ENCODE data around the gene CRYBB1. TPM values are rescaled to one million over a fixed set of nuclear protein-coding genes. Genes with fewer than 3 reads are reported as not detected.

Gene CRYBB1
- total and polyA plus RNA-seq, 5 donors from 2014 or later = not detected

DNA sequence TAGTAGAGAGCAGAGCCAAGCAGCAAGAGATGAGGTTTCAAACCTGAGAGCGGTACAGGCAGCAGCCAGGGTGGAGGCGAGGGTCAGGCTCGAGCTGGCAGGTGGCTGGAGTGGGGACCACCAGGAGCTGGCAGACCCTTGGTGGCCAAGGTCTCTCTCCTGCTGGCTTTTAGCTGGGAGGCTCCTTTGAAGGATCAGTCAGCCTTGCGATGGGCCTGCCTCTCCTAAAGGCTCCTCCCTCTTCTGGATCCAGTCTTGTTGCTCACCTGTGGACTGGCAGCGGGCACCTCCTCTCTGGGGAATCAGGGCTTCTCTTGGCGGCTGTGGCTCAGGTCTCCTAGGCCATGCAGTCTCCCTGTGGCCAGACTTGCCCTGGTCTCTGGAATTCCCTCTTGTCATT, 52.6 kb downstream of the CRYBB1 start:
- no peak for ATAC-seq (ENCODE audit: low read depth in 2 of 2)
- Mint-ChIP-seq H3K27me3 (no peaks in the 10 kb centered on the region), H3K4me1 (peaks cover 5 to 45% (median 28%) of the 10 kb centered on the region in 4 donors), H3K9me3 (no peaks in the 10 kb centered on the region), H3K36me3 (peaks cover 4% of the 10 kb centered on the region), H3K4me3 (no peak overlapping the region), H3K27ac (peak overlapping the region in 1 of 3 donors; percentile 20)
- DNase-seq = no peak
- Histone ChIP-seq H3K4me1 (ENCODE audit: control insufficient read depth, insufficient read depth, low read length, poor library complexity, severe bottlenecking) (no peaks in the 10 kb centered on the region), H3K4me3 (ENCODE audit: low read depth, low read length) (no peak overlapping the region), H3K27ac (ENCODE audit: insufficient read depth, low read length, poor library complexity, severe bottlenecking) (no peak overlapping the region), H3K9me3 (ENCODE audit: control insufficient read depth in 2 of 2, low read length in 2 of 2) (no peaks in the 10 kb centered on the region), H3K36me3 (ENCODE audit: control insufficient read depth, insufficient read depth, low read length) (peaks cover 12% of the 10 kb centered on the region), H3K27me3 (ENCODE audit: control insufficient read depth, insufficient read depth, low read length) (no peaks in the 10 kb centered on the region)

DNA sequence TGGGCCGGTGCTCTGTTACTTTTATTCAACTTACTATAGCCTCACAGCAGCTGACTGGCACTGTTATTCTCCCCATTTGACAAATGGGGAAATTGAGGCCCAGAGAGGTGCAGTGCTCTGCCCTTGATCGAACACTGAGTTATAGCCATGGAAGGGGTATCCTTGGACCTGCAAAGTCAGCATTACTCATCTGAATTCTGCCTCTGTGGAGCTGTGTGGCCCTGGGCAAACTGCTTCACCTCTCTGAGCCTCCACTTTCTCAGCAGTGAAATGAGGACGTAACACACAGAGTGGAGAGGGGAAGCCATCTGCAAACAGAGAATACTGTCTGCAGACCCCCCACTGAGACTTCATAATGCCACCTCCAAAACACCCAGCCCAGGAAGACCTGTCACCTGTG, 53.2 kb downstream of the CRYBB1 start:
- Mint-ChIP-seq H3K9me3 (no peaks in the 10 kb centered on the region), H3K4me3 (no peak overlapping the region), H3K27ac (peak overlapping the region in 1 of 3 donors; percentile 20), H3K27me3 (no peaks in the 10 kb centered on the region), H3K36me3 (peaks cover 4% of the 10 kb centered on the region), H3K4me1 (peaks cover 5 to 47% (median 28%) of the 10 kb centered on the region in 4 donors)
- DNase-seq = no peak
- Histone ChIP-seq H3K27me3 (ENCODE audit: control insufficient read depth, insufficient read depth, low read length) (no peaks in the 10 kb centered on the region), H3K27ac (ENCODE audit: insufficient read depth, low read length, poor library complexity, severe bottlenecking) (no peak overlapping the region), H3K36me3 (ENCODE audit: control insufficient read depth, insufficient read depth, low read length) (peaks cover 12% of the 10 kb centered on the region), H3K4me3 (ENCODE audit: low read depth, low read length) (no peak overlapping the region), H3K9me3 (ENCODE audit: control insufficient read depth in 2 of 2, low read length in 2 of 2) (no peaks in the 10 kb centered on the region), H3K4me1 (ENCODE audit: control insufficient read depth, insufficient read depth, low read length, poor library complexity, severe bottlenecking) (no peaks in the 10 kb centered on the region)
- no peak for ATAC-seq (ENCODE audit: low read depth in 2 of 2)

DNA sequence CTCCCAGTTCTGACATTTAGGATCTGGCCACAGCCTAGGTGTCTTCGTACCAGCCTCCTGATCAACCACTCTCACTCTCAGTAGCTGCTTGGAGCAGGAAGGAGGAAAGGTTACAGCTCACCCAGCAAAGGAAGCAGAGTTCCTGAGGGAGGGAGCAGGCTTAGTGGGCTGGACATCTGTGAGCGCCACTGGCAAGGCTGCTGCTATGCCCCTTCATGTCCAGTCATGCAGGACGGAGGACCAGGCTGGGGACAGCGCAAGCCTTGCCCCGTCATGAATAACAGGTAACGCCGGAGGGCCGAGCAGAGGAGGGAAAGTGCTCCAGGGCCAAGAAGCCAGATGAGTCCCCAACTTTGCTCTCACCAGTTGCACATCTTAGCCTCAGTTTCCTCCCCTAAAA, 53.6 kb downstream of the CRYBB1 start:
- Mint-ChIP-seq H3K4me1 (peaks cover 5 to 47% (median 28%) of the 10 kb centered on the region in 4 donors), H3K27ac (peak overlapping the region in 1 of 3 donors; percentile 20), H3K9me3 (no peaks in the 10 kb centered on the region), H3K36me3 (peaks cover 4% of the 10 kb centered on the region), H3K4me3 (no peak overlapping the region), H3K27me3 (no peaks in the 10 kb centered on the region)
- no peaks in the 10 kb centered on the region for H3K4me1 ChIP-seq (ENCODE audit: control insufficient read depth, insufficient read depth, low read length, poor library complexity, severe bottlenecking)
- ATAC-seq (ENCODE audit: low read depth in 2 of 2) (no peak), DNase-seq (no peak)
- no peak overlapping the region for H3K27ac ChIP-seq (ENCODE audit: insufficient read depth, low read length, poor library complexity, severe bottlenecking)
- no peaks in the 10 kb centered on the region for H3K27me3 ChIP-seq (ENCODE audit: control insufficient read depth, insufficient read depth, low read length)
- no peaks in the 10 kb centered on the region for H3K9me3 ChIP-seq (ENCODE audit: control insufficient read depth in 2 of 2, low read length in 2 of 2)
- peaks cover 12% of the 10 kb centered on the region for H3K36me3 ChIP-seq (ENCODE audit: control insufficient read depth, insufficient read depth, low read length)
- no peak overlapping the region for H3K4me3 ChIP-seq (ENCODE audit: low read depth, low read length)

DNA sequence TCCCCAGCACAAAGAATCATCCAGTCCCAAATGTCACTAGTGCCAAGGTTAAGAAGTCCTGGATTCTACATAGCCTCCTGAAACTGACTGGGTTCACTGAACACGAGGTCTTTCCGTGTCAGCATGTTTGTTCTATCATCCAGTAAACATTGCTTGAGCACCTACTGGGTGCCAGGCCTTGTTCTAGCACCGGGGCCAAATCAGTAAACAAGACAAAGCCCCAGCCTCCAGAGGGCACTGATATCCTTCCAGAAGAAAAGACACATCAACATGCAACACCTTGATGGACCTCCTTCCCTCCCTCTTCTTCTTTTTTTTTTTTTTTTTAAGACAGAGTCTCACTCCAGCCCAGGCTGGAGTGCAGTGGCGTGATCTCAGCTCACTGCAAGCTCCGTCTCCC, 54.8 kb downstream of the CRYBB1 start:
- H3K27ac ChIP-seq (ENCODE audit: insufficient read depth, low read length, poor library complexity, severe bottlenecking) = no peak overlapping the region
- H3K4me3 ChIP-seq (ENCODE audit: low read depth, low read length) = no peak overlapping the region
- ATAC-seq (ENCODE audit: low read depth in 2 of 2) (no peak), DNase-seq (peak in 1 of 3 donors; percentile 39)
- no peaks in the 10 kb centered on the region for H3K9me3 ChIP-seq (ENCODE audit: control insufficient read depth in 2 of 2, low read length in 2 of 2)
- peaks cover 12% of the 10 kb centered on the region for H3K36me3 ChIP-seq (ENCODE audit: control insufficient read depth, insufficient read depth, low read length)
- Mint-ChIP-seq H3K27me3 (no peaks in the 10 kb centered on the region), H3K27ac (peak overlapping the region in 2 of 3 donors; percentile 69 to 77), H3K9me3 (no peaks in the 10 kb centered on the region), H3K36me3 (peaks cover under 1% of the 10 kb centered on the region), H3K4me3 (no peak overlapping the region), H3K4me1 (peaks cover 1 to 39% (median 29%) of the 10 kb centered on the region in 4 donors)
- no peaks in the 10 kb centered on the region for H3K27me3 ChIP-seq (ENCODE audit: control insufficient read depth, insufficient read depth, low read length)
- no peaks in the 10 kb centered on the region for H3K4me1 ChIP-seq (ENCODE audit: control insufficient read depth, insufficient read depth, low read length, poor library complexity, severe bottlenecking)

DNA sequence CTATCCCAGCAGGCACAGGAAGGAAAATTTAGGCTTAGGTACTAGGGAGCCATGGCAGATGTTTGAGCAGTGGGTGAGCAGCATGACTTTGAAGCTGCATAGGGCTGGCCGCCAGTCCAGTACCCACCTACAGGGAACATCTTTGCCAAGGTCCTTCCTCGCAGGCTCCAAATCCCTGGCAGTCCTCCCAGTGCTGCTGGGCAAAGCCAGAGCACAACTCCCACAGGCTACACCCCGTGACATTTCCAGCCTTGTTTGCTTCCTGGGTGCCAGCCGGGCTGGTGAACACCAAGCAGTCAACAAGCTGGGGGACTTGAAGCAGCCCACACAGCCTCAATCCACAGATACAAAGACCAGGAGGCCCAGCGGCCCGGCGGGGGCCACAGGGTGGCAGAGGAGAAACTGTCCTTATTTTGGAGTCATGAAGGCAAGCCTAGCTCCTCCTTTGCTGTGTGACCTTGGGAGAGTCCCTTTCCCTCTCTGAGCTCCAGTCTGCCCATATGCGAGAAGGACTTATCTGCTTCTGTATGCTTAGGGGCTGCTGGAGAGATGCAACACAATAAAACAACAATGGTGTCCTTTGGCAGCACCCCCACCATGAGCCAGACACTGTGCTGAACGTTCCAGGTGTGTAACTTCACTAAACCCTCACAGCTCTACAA, 55.9 kb downstream of the CRYBB1 start:
- DNase-seq = no peak
- Mint-ChIP-seq H3K4me1 (peaks cover 0 to 35% (median 27%) of the 10 kb centered on the region in 4 donors), H3K27me3 (no peaks in the 10 kb centered on the region), H3K9me3 (no peaks in the 10 kb centered on the region), H3K4me3 (no peak overlapping the region), H3K27ac (peak overlapping the region in 1 of 3 donors; percentile 26), H3K36me3 (peaks cover 4% of the 10 kb centered on the region)
- ATAC-seq (ENCODE audit: low read depth in 2 of 2) = no peak
- peaks cover 12% of the 10 kb centered on the region for H3K36me3 ChIP-seq (ENCODE audit: control insufficient read depth, insufficient read depth, low read length)
- no peak overlapping the region for H3K27ac ChIP-seq (ENCODE audit: insufficient read depth, low read length, poor library complexity, severe bottlenecking)
- H3K4me1 ChIP-seq (ENCODE audit: control insufficient read depth, insufficient read depth, low read length, poor library complexity, severe bottlenecking) = no peaks in the 10 kb centered on the region
- no peaks in the 10 kb centered on the region for H3K27me3 ChIP-seq (ENCODE audit: control insufficient read depth, insufficient read depth, low read length)
- no peak overlapping the region for H3K4me3 ChIP-seq (ENCODE audit: low read depth, low read length)
- H3K9me3 ChIP-seq (ENCODE audit: control insufficient read depth in 2 of 2, low read length in 2 of 2) = no peaks in the 10 kb centered on the region

DNA sequence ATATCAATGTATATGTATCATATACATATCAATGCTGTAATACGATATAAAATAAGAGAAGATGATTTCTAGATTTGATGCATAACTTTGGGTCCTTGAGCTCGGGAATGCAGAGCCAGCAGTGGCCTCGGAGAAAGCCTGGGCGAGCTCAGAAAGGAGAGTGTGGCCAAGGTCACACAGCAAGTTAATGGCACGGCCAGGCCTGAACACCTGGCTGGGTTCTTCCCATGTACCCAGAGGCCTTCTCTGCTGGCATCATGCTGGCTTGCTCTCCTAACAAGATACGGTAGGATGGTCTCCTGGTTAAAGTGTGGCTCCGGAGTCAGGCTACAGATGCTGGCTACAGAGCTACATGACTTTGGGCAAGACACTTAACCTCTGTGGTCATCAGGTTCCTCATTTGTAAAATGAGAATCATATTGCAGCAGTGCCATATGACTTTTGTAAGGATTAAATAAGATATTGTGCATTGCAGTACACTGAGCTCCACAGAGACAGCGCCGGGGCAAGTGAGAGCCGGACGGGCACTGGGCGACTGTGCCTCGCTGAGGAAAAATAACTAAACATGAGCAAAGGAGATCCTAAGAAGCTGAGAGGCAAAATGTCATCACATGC, 57.8 kb downstream of the CRYBB1 start:
- H3K27ac ChIP-seq (ENCODE audit: insufficient read depth, low read length, poor library complexity, severe bottlenecking) = no peak overlapping the region
- peak overlapping the region in 2 of 3 donors; percentile 16 to 52 for H3K27ac Mint-ChIP-seq
- no peaks in the 10 kb centered on the region for H3K4me1 ChIP-seq (ENCODE audit: control insufficient read depth, insufficient read depth, low read length, poor library complexity, severe bottlenecking)
- H3K36me3 ChIP-seq (ENCODE audit: control insufficient read depth, insufficient read depth, low read length) = peaks cover 8% of the 10 kb centered on the region
- H3K9me3 Mint-ChIP-seq = no peaks in the 10 kb centered on the region
- H3K27me3 Mint-ChIP-seq = no peaks in the 10 kb centered on the region
- H3K4me1 Mint-ChIP-seq = peaks cover 0 to 43% (median 24%) of the 10 kb centered on the region in 4 donors
- no peaks in the 10 kb centered on the region for H3K9me3 ChIP-seq (ENCODE audit: control insufficient read depth in 2 of 2, low read length in 2 of 2)
- no peak overlapping the region for H3K4me3 Mint-ChIP-seq
- peaks cover 4% of the 10 kb centered on the region for H3K36me3 Mint-ChIP-seq
- no peak for DNase-seq
- H3K4me3 ChIP-seq (ENCODE audit: low read depth, low read length) = no peak overlapping the region
- ATAC-seq (ENCODE audit: low read depth in 2 of 2) = no peak
- no peaks in the 10 kb centered on the region for H3K27me3 ChIP-seq (ENCODE audit: control insufficient read depth, insufficient read depth, low read length)

DNA sequence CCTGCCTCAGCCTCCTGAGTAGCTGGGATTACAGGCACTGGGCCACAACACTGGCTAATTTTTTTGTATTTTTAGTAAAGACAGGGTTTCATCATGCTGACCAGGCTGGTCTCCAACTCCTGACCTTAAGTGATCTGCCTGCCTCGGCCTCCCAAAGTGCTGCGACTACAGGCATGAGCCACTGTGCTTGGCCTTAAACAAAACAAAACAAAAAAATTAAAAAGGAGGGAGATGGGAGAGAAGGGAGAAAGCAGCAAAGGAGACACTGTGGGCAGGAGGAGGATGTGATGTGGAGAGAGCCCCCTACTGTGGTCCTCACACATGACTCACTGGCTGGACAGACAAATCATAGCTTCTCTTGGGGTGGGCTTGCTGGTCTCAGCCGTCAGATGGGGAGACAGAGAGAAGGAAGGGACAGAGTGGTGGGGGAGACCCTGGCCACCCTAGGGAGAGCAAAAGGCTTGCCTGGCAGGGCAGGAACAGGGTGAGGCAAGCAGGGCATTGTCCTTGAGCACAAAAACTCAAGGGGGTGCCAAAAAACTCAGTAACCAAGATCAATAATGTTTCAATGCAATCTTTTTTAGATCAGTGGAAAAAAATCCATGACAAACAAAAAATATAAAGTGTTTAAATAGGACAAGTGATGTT, 59.5 kb downstream of the CRYBB1 start:
- H3K27ac Mint-ChIP-seq = peak overlapping the region in 2 of 3 donors; percentile 48 to 92
- Histone ChIP-seq H3K27ac (ENCODE audit: insufficient read depth, low read length, poor library complexity, severe bottlenecking) (no peak overlapping the region), H3K4me1 (ENCODE audit: control insufficient read depth, insufficient read depth, low read length, poor library complexity, severe bottlenecking) (peaks cover 4% of the 10 kb centered on the region), H3K36me3 (ENCODE audit: control insufficient read depth, insufficient read depth, low read length) (no peaks in the 10 kb centered on the region), H3K4me3 (ENCODE audit: low read depth, low read length) (no peak overlapping the region), H3K9me3 (ENCODE audit: control insufficient read depth in 2 of 2, low read length in 2 of 2) (no peaks in the 10 kb centered on the region), H3K27me3 (ENCODE audit: control insufficient read depth, insufficient read depth, low read length) (no peaks in the 10 kb centered on the region)
- ATAC-seq (ENCODE audit: low read depth in 2 of 2) (no peak), DNase-seq (no peak)
- H3K36me3 Mint-ChIP-seq = peaks cover 4% of the 10 kb centered on the region
- H3K9me3 Mint-ChIP-seq = no peaks in the 10 kb centered on the region
- no peaks in the 10 kb centered on the region for H3K27me3 Mint-ChIP-seq
- H3K4me3 Mint-ChIP-seq = no peak overlapping the region
- peaks cover 5 to 32% (median 26%) of the 10 kb centered on the region in 4 donors for H3K4me1 Mint-ChIP-seq

All from CD4-positive, CD25-positive, alpha-beta regulatory T cell (primary cell).